T-helper 17 cell (primary cell): Measurements from ENCODE around the gene FCRL5. TPM values are rescaled to one million over a fixed set of nuclear protein-coding genes. Genes with fewer than 3 reads are reported as not detected.
A peak's percentile ranks its signal among the peaks of the same experiment; 100 is the strongest.
"Not testable (repeated sequence)": the region's sequence is repeated elsewhere in the genome, so short reads cannot be mapped to it uniquely, and the experiment has no call there.

ENCODE experiments used
- ATAC-seq: fragments of 150-1000 bp; cut with Tn5 transposase; 2 replicates; pipeline ENCODE4 v1.10.0; 2021; ENCODE audit warnings: mild to moderate bottlenecking, moderate library complexity
- DNase-seq, 3 donors: peaks; one replicate each; pipeline versions ENCODE4 v3.0.0 to v3.0.0-alpha.2; 2020 to 2021
- H3K9me3 ChIP-seq: one replicate; pipeline ENCODE4 v1.7.0; 2013; ENCODE audit warnings: low read length, mild to moderate bottlenecking; ENCODE audit not compliant: control insufficient read depth, poor library complexity, severe bottlenecking
- H3K27ac Mint-ChIP-seq: one replicate; pipeline ENCODE4 v1.8.0; 2022; ENCODE audit warnings: mild to moderate bottlenecking, moderate library complexity, mixed read lengths
- H3K27me3 Mint-ChIP-seq: one replicate; pipeline ENCODE4 v1.8.0; 2022; ENCODE audit warnings: mixed read lengths
- H3K36me3 Mint-ChIP-seq: one replicate; pipeline ENCODE4 v1.8.0; 2022; ENCODE audit warnings: low read depth, mixed read lengths
- H3K4me1 Mint-ChIP-seq: one replicate; pipeline ENCODE4 v1.8.0; 2022; ENCODE audit warnings: mild to moderate bottlenecking, mixed read lengths
- H3K4me3 Mint-ChIP-seq: one replicate; pipeline ENCODE4 v1.8.0; 2022; ENCODE audit warnings: mild to moderate bottlenecking, moderate library complexity, mixed read lengths
- total RNA-seq, 4 donors: library from RNA in 2 of 4; stranded (reverse) in 2 of 4; gene quantifications; one replicate each; pipeline ENCODE4 v1.2.3 and lab custom pipeline; 2022 to 2026

The FCRL5 gene
- total RNA-seq, 2 donors from 2014 or later = 3.2 TPM; not detected in 1

- H3K4me1 Mint-ChIP-seq = peaks cover 2% of the 10 kb centered on the region
- H3K36me3 Mint-ChIP-seq = peaks cover 3% of the 10 kb centered on the region
- DNase-seq = no peak
- peaks cover 48% of the 10 kb centered on the region for H3K27me3 Mint-ChIP-seq
- H3K9me3 ChIP-seq = no peaks in the 10 kb centered on the region
- H3K4me3 Mint-ChIP-seq = no peak overlapping the region
- H3K27ac Mint-ChIP-seq = no peak overlapping the region
- ATAC-seq = no peak
These were observed 58.2 kb downstream of the FCRL5 start for GRCh38 chr1:157494093-157494492.

- no peak overlapping the region for H3K4me3 Mint-ChIP-seq
- peaks cover 3% of the 10 kb centered on the region for H3K36me3 Mint-ChIP-seq
- no peaks in the 10 kb centered on the region for H3K9me3 ChIP-seq
- H3K27me3 Mint-ChIP-seq = peaks cover 41% of the 10 kb centered on the region
- peak; percentile 30 for ATAC-seq
- H3K4me1 Mint-ChIP-seq = no peaks in the 10 kb centered on the region
- DNase-seq = peak in 1 of 3 donors; percentile 35
- H3K27ac Mint-ChIP-seq = no peak overlapping the region
These were observed 61.7 kb downstream of the FCRL5 start for GRCh38 chr1:157490467-157491165.

- Mint-ChIP-seq H3K4me3 (no peak overlapping the region), H3K36me3 (no peaks in the 10 kb centered on the region), H3K4me1 (no peaks in the 10 kb centered on the region), H3K27me3 (peaks cover 34% of the 10 kb centered on the region), H3K27ac (no peak overlapping the region)
- ATAC-seq = no peak
- no peak for DNase-seq
- H3K9me3 ChIP-seq = no peaks in the 10 kb centered on the region
These were observed 64.2 kb downstream of the FCRL5 start for GRCh38 chr1:157488156-157488555.

GRCh38 chr1:157487504-157487903, 64.8 kb downstream of the FCRL5 start:
- no peak overlapping the region for H3K4me3 Mint-ChIP-seq
- no peaks in the 10 kb centered on the region for H3K9me3 ChIP-seq
- ATAC-seq (no peak), DNase-seq (no peak)
- H3K36me3 Mint-ChIP-seq = no peaks in the 10 kb centered on the region
- H3K27me3 Mint-ChIP-seq = peaks cover 34% of the 10 kb centered on the region
- no peaks in the 10 kb centered on the region for H3K4me1 Mint-ChIP-seq
- H3K27ac Mint-ChIP-seq = no peak overlapping the region

- DNase-seq (no peak), ATAC-seq (no peak)
- no peak overlapping the region for H3K27ac Mint-ChIP-seq
- H3K4me1 Mint-ChIP-seq = no peaks in the 10 kb centered on the region
- H3K4me3 Mint-ChIP-seq = no peak overlapping the region
- H3K27me3 Mint-ChIP-seq = peaks cover 32% of the 10 kb centered on the region
- no peaks in the 10 kb centered on the region for H3K36me3 Mint-ChIP-seq
- no peaks in the 10 kb centered on the region for H3K9me3 ChIP-seq
These were observed 65.2 kb downstream of the FCRL5 start for GRCh38 chr1:157487096-157487495.

- H3K36me3 Mint-ChIP-seq, H3K9me3 ChIP-seq, H3K4me1 Mint-ChIP-seq, H3K27ac Mint-ChIP-seq, DNase-seq, ATAC-seq, H3K4me3 Mint-ChIP-seq: not testable (repeated sequence)
- peaks cover 25% of the 10 kb centered on the region for H3K27me3 Mint-ChIP-seq
These were observed 65.9 kb downstream of the FCRL5 start for GRCh38 chr1:157486400-157486799.

GRCh38 chr1:157485793-157486192, 66.5 kb downstream of the FCRL5 start:
- H3K9me3 ChIP-seq = no peaks in the 10 kb centered on the region
- no peak overlapping the region for H3K4me3 Mint-ChIP-seq
- H3K4me1 Mint-ChIP-seq = no peaks in the 10 kb centered on the region
- no peak for DNase-seq
- H3K36me3 Mint-ChIP-seq = no peaks in the 10 kb centered on the region
- no peak overlapping the region for H3K27ac Mint-ChIP-seq
- ATAC-seq = no peak
- H3K27me3 Mint-ChIP-seq = peaks cover 25% of the 10 kb centered on the region

GRCh38 chr1:157484573-157484972, 67.7 kb downstream of the FCRL5 start:
- no peaks in the 10 kb centered on the region for H3K9me3 ChIP-seq
- H3K36me3 Mint-ChIP-seq = no peaks in the 10 kb centered on the region
- no peak for ATAC-seq
- H3K4me1 Mint-ChIP-seq = no peaks in the 10 kb centered on the region
- no peak overlapping the region for H3K4me3 Mint-ChIP-seq
- no peak overlapping the region for H3K27ac Mint-ChIP-seq
- no peak for DNase-seq
- H3K27me3 Mint-ChIP-seq = peaks cover 25% of the 10 kb centered on the region

- H3K27me3 Mint-ChIP-seq = peaks cover 25% of the 10 kb centered on the region
- H3K4me1 Mint-ChIP-seq = no peaks in the 10 kb centered on the region
- no peaks in the 10 kb centered on the region for H3K9me3 ChIP-seq
- DNase-seq (no peak), ATAC-seq (no peak)
- H3K36me3 Mint-ChIP-seq = no peaks in the 10 kb centered on the region
- H3K4me3 Mint-ChIP-seq = no peak overlapping the region
- H3K27ac Mint-ChIP-seq = no peak overlapping the region
These were observed 68.7 kb downstream of the FCRL5 start for GRCh38 chr1:157483635-157484034.

GRCh38 chr1:157482717-157483116, 69.6 kb downstream of the FCRL5 start:
- peaks cover 19% of the 10 kb centered on the region for H3K27me3 Mint-ChIP-seq
- no peaks in the 10 kb centered on the region for H3K4me1 Mint-ChIP-seq
- ATAC-seq = no peak
- H3K27ac Mint-ChIP-seq = no peak overlapping the region
- H3K4me3 Mint-ChIP-seq = no peak overlapping the region
- no peak for DNase-seq
- H3K9me3 ChIP-seq = no peaks in the 10 kb centered on the region
- H3K36me3 Mint-ChIP-seq = peaks cover 3% of the 10 kb centered on the region

GRCh38 chr1:157482174-157482573, 70.1 kb downstream of the FCRL5 start:
- Mint-ChIP-seq H3K27me3 (peaks cover 17% of the 10 kb centered on the region), H3K4me3 (no peak overlapping the region), H3K4me1 (no peaks in the 10 kb centered on the region), H3K27ac (no peak overlapping the region), H3K36me3 (peaks cover 3% of the 10 kb centered on the region)
- DNase-seq = no peak
- ATAC-seq = no peak
- H3K9me3 ChIP-seq = no peaks in the 10 kb centered on the region

- ATAC-seq = no peak
- DNase-seq = no peak
- Mint-ChIP-seq H3K36me3 (peaks cover 3% of the 10 kb centered on the region), H3K27me3 (peaks cover 13% of the 10 kb centered on the region), H3K27ac (no peak overlapping the region), H3K4me3 (no peak overlapping the region), H3K4me1 (no peaks in the 10 kb centered on the region)
- no peaks in the 10 kb centered on the region for H3K9me3 ChIP-seq
These were observed 74.3 kb downstream of the FCRL5 start for GRCh38 chr1:157478030-157478429.

- H3K4me1 Mint-ChIP-seq = no peaks in the 10 kb centered on the region
- ATAC-seq (no peak), DNase-seq (no peak)
- H3K27ac Mint-ChIP-seq = no peak overlapping the region
- H3K4me3 Mint-ChIP-seq = no peak overlapping the region
- H3K36me3 Mint-ChIP-seq = peaks cover 3% of the 10 kb centered on the region
- H3K9me3 ChIP-seq = no peaks in the 10 kb centered on the region
- H3K27me3 Mint-ChIP-seq = peaks cover 10% of the 10 kb centered on the region
These were observed 74.9 kb downstream of the FCRL5 start for GRCh38 chr1:157477419-157477818.

GRCh38 chr1:157472959-157473358, 79.4 kb downstream of the FCRL5 start:
- no peak overlapping the region for H3K4me3 Mint-ChIP-seq
- ATAC-seq = no peak
- H3K36me3 Mint-ChIP-seq = no peaks in the 10 kb centered on the region
- H3K27me3 Mint-ChIP-seq = peaks cover 30% of the 10 kb centered on the region
- H3K4me1 Mint-ChIP-seq = peaks cover 5% of the 10 kb centered on the region
- H3K9me3 ChIP-seq = no peaks in the 10 kb centered on the region
- no peak overlapping the region for H3K27ac Mint-ChIP-seq
- DNase-seq = no peak
